MCF 10A (cell line): ENCODE results near the gene SOS2. TPM values are rescaled to one million over a fixed set of nuclear protein-coding genes. Genes with fewer than 3 reads are reported as not detected.

Experiments
- BruUV-seq: library from RNA; stranded (reverse); fragments of 400-500 nt; replicated peaks from 2 replicates; lab custom pipeline; 2021; lab: Mats Ljungman, UMichigan
- CTCF ChIA-PET: fragments of 300-600 bp; sonication (Branson Sonifier 250); formaldehyde crosslinking; extraction: SDS; loops from one replicate; lab custom pipeline; 2021; ENCODE audit warnings: antibody characterized with exemption, inconsistent platforms; lab: Yijun Ruan, JAX
- POLR2A ChIA-PET: fragments of 300-600, 350-650 bp; sonication (Branson Sonifier 250); formaldehyde crosslinking; extraction: SDS; loops from one replicate; lab custom pipeline; 2020; ENCODE audit warnings: antibody characterized with exemption, inconsistent platforms; lab: Yijun Ruan, JAX
- DNase-seq: peaks from one replicate; pipeline ENCODE4 v3.0.0-alpha.2; 2018; ENCODE audit not compliant: unreplicated experiment
- H3K27ac Mint-ChIP-seq: one replicate; pipeline ENCODE4 v1.8.0; 2022; ENCODE audit warnings: mild to moderate bottlenecking, low read depth, mixed read lengths; ENCODE audit not compliant: unreplicated experiment
- H3K27me3 Mint-ChIP-seq: one replicate; pipeline ENCODE4 v1.8.0; 2022; ENCODE audit warnings: mixed read lengths; ENCODE audit not compliant: insufficient read depth, unreplicated experiment
- H3K36me3 Mint-ChIP-seq: one replicate; pipeline ENCODE4 v1.8.0; 2022; ENCODE audit warnings: mild to moderate bottlenecking, moderate library complexity, mixed read lengths; ENCODE audit not compliant: insufficient read depth, unreplicated experiment
- H3K4me1 Mint-ChIP-seq: one replicate; pipeline ENCODE4 v1.8.0; 2022; ENCODE audit warnings: mixed read lengths; ENCODE audit not compliant: insufficient read depth, unreplicated experiment
- H3K4me3 Mint-ChIP-seq: one replicate; pipeline ENCODE4 v1.8.0; 2022; ENCODE audit warnings: mild to moderate bottlenecking, moderate library complexity, mixed read lengths; ENCODE audit not compliant: unreplicated experiment
- H3K9me3 Mint-ChIP-seq: one replicate; pipeline ENCODE4 v1.8.0; 2022; ENCODE audit warnings: mixed read lengths; ENCODE audit not compliant: unreplicated experiment
- CTCF ChIP-seq: fragments of 200-600 bp; IDR thresholded peaks from one replicate; pipeline ENCODE4 v1.8.0; 2022; ENCODE audit warnings: antibody characterized with exemption, mild to moderate bottlenecking; ENCODE audit not compliant: unreplicated experiment
- intact Hi-C: fragments of 100-400 bp; cut with micrococcal nuclease; formaldehyde crosslinking; loops from 2 replicates; pipeline ENCODE4 v1.14.1; 2022
- total RNA-seq: library from RNA; stranded (reverse); gene quantifications from 2 replicates; pipeline ENCODE4 v1.2.3, GENCODE V29; 2022

The SOS2 gene
- total RNA-seq, 1 experiment from 2014 or later: 19.0 TPM

GRCh38 chr14:50116966-50117365 is 114.4 kb downstream of the SOS2 start:
- peaks cover 66% of the 10 kb centered on the region for H3K36me3 Mint-ChIP-seq
- H3K4me1 Mint-ChIP-seq: no peaks in the 10 kb centered on the region
- no peaks in the 10 kb centered on the region for H3K27me3 Mint-ChIP-seq
- no peaks in the 10 kb centered on the region for H3K9me3 Mint-ChIP-seq
- TF ChIP-seq CTCF: no peak
- peak overlapping the region; percentile 93 for H3K4me3 Mint-ChIP-seq
- BruUV-seq: TSS peak; percentile 98
- POLR2A ChIA-PET: interaction anchor here (0.6 to 4.2 kb wide), 25 partner anchors 10 to 483 kb away, joined by 3 to 47 read pairs (median 5); partner anchors contain the start of genes ARF6, KLHDC2, MAP4K5 and NEMF
- CTCF ChIA-PET: interaction anchor here (0.6 to 3.0 kb wide), 9 partner anchors 10 to 265 kb away, joined by 3 to 19 read pairs (median 3); partner anchors contain the start of gene NEMF
- H3K27ac Mint-ChIP-seq: peak overlapping the region; percentile 99
- intact Hi-C loops: loop anchor here (1.0 to 2.0 kb wide), 3 partner anchors 114 to 415 kb away; partner anchors contain the start of genes MAP4K5 and SOS2
- DNase-seq: no peak

GRCh38 chr14:50116181-50116956 is 115.0 kb downstream of the SOS2 start, which contains the start of gene VCPKMT:
Gene VCPKMT, minus strand, starts transcription at chr14:50116572. Its CDS starts 20 bp downstream, at chr14:50116552.
- no TSS peak for BruUV-seq

GRCh38 chr14:50113381-50114035 is 117.9 kb downstream of the SOS2 start:
- DNase-seq: no peak
- Mint-ChIP-seq H3K27ac (no peak overlapping the region), H3K4me3 (peak overlapping the region; percentile 6), H3K27me3 (no peaks in the 10 kb centered on the region), H3K36me3 (peaks cover 83% of the 10 kb centered on the region), H3K4me1 (no peaks in the 10 kb centered on the region), H3K9me3 (no peaks in the 10 kb centered on the region)
- ChIA-PET CTCF (interaction anchor here (0.6 to 4.2 kb wide), 8 partner anchors 8 to 261 kb away, joined by 3 to 23 read pairs (median 6); partner anchors contain the start of gene NEMF), POLR2A (interaction anchor here (0.7 to 4.2 kb wide), 7 partner anchors 25 to 264 kb away, joined by 3 to 47 read pairs (median 4); partner anchors contain the start of gene NEMF)
- BruUV-seq: no TSS peak
- intact Hi-C loops: no loop called here
- TF ChIP-seq CTCF: no peak

More at GRCh38 chr14:50116181-50116956, 115.0 kb downstream of the SOS2 start, which contains the start of gene VCPKMT:
- ChIA-PET POLR2A (interaction anchor here (0.6 to 4.2 kb wide), 30 partner anchors 9 to 482 kb away, joined by 3 to 47 read pairs (median 6); partner anchors contain the start of genes ARF6, KLHDC2, MAP4K5 and NEMF), CTCF (interaction anchor here (0.6 to 3.0 kb wide), 9 partner anchors 11 to 266 kb away, joined by 3 to 19 read pairs (median 3); partner anchors contain the start of gene NEMF)
- Mint-ChIP-seq H3K27ac (peak within 1 kb of the TSS; percentile 99), H3K9me3 (no peaks in the 10 kb centered on the region), H3K4me3 (peak within 1 kb of the TSS; percentile 93), H3K27me3 (no peaks in the 10 kb centered on the region), H3K4me1 (no peaks in the 10 kb centered on the region), H3K36me3 (peaks cover 72% of the 10 kb centered on the region)
- DNase-seq: peak; percentile 90
- intact Hi-C loops: loop anchor here (1.0 to 2.0 kb wide), 3 partner anchors 114 to 416 kb away; partner anchors contain the start of genes MAP4K5 and SOS2
- no peak for TF ChIP-seq CTCF
